Stomach (tissue), 9 donors: Measurements from ENCODE around the gene RNF141. TPM values are rescaled to one million over a fixed set of nuclear protein-coding genes. Genes with fewer than 3 reads are reported as not detected.

Experiments used
- DNase-seq, 2 donors: peaks; one replicate each; pipeline versions ENCODE4 v3.0.0 to v3.0.0-alpha.2; 2013 to 2019
- H3K27ac ChIP-seq, 5 donors: fragments of 200-600 bp in 4 of 5; sonication (generic) in 4 of 5; one replicate each; pipeline ENCODE4 v1.5.1; 2013 to 2019; ENCODE audit warnings: mild to moderate bottlenecking in 1 of 5, moderate library complexity in 1 of 5
- H3K27me3 ChIP-seq, 3 donors: fragments of 200-600 bp; sonication (generic); one replicate each; pipeline ENCODE4 v1.5.1; 2017 to 2019; ENCODE audit warnings: mixed run types in 1 of 3
- H3K36me3 ChIP-seq, 4 donors: fragments of 200-600 bp; sonication (generic); 1 replicate in 3 of 4; 2 replicates in 1 of 4; pipeline ENCODE4 v1.5.1; 2016 to 2019
- H3K4me1 ChIP-seq, 4 donors: fragments of 200-600 bp; sonication (generic); one replicate each; pipeline ENCODE4 v1.5.1; 2016 to 2019
- H3K4me3 ChIP-seq, 4 donors: fragments of 200-600 bp; sonication (generic) in 3 of 4; one replicate each; pipeline ENCODE4 v1.5.1; 2016 to 2019; ENCODE audit warnings: mild to moderate bottlenecking in 1 of 4
- H3K9me3 ChIP-seq, 4 donors: fragments of 200-600 bp; sonication (generic); one replicate each; pipeline ENCODE4 v1.5.1; 2016 to 2019
- CTCF ChIP-seq, 7 experiments: fragments of 450-650 bp in 4 of 7; fragments of 200-600 bp in 3 of 7; sonication (generic) in 3 of 7; IDR thresholded peaks; one replicate each; pipeline ENCODE4 v1.5.1; 2016 to 2019; ENCODE audit warnings: antibody characterized with exemption in 7 of 7, control low read depth in 2 of 7, mild to moderate bottlenecking in 1 of 7
- EP300 ChIP-seq: sonication (generic); formaldehyde crosslinking; IDR thresholded peaks from one replicate; pipeline ENCODE4 v1.6.1; 2017; ENCODE audit warnings: antibody characterized with exemption
- POLR2A ChIP-seq, 4 donors: fragments of 450-650 bp; IDR thresholded peaks; one replicate each; pipeline ENCODE4 v1.6.1; 2016; ENCODE audit warnings: antibody characterized with exemption in 4 of 4, control low read depth in 2 of 4, mild to moderate bottlenecking in 1 of 4, moderate library complexity in 1 of 4
- POLR2AphosphoS5 ChIP-seq, 3 donors: sonication (generic); formaldehyde crosslinking; IDR thresholded peaks; one replicate each; pipeline ENCODE4 v1.6.1; 2016; ENCODE audit warnings: antibody characterized with exemption in 3 of 3
- WGBS, 5 donors: extraction: QIAGEN DNeasy Blood & Tissue Kit in 3 of 5; methylation state at CpG; one replicate each; pipeline versions ENCODE4 v1.1.5 to v1.1.7; 2013 to 2018; 5-methylcytosine and 5-hydroxymethylcytosine counted together
- intact Hi-C: fragments of 100-400 bp; cut with DNase I; formaldehyde crosslinking; loops from one replicate; pipeline ENCODE4 v1.15.1; 2023; ENCODE audit warnings: low total_unique reads
- polyA plus RNA-seq, 3 donors: library from polyadenylated mRNA; stranded (reverse); fragments of 200-250 nt; gene quantifications; one replicate each; pipeline ENCODE4 v1.2.3, GENCODE V29; 2013
- total RNA-seq, 5 donors: library from RNA; depleted of rRNA; stranded (reverse); fragments of >200 nt; gene quantifications; one replicate each; pipeline versions ENCODE4 v1.1.0 to v1.2.3, GENCODE V29; 2014 to 2016
- donor health status: healthy with polysubstance abuse.
- donor health status: Bipolar disorder and iron deficiency.
- donor health status: healthy.

RNF141 gene
- total and polyA plus RNA-seq, 8 donors: 6.4 to 71.2 (median 19.1) TPM

GRCh38 chr11:10524471-10524870 is 16.5 kb downstream of the RNF141 start:
- Histone ChIP-seq H3K27ac (no peak overlapping the region), H3K4me1 (peaks cover 0 to 49% (median 9%) of the 10 kb centered on the region in 4 donors), H3K4me3 (no peak overlapping the region), H3K27me3 (no peaks in the 10 kb centered on the region), H3K9me3 (no peaks in the 10 kb centered on the region), H3K36me3 (peaks cover 14 to 90% (median 86%) of the 10 kb centered on the region in 4 donors)
- peak in 1 of 2 donors; percentile 19 for DNase-seq
- TF ChIP-seq CTCF (IDR thresholded peaks at IDR 0.05): no peak
- TF ChIP-seq POLR2A (IDR thresholded peaks at IDR 0.05): no peak
- TF ChIP-seq EP300: no peak
- TF ChIP-seq POLR2AphosphoS5 (IDR thresholded peaks at IDR 0.05): no peak
- 26 to 42% (median 41%) methylated on average over 1 of the region's 1 CpG for WGBS, 5 donors
- intact Hi-C loops: no loop called here

- Histone ChIP-seq H3K4me1 (peaks cover 0 to 35% (median 5%) of the 10 kb centered on the region in 4 donors), H3K27me3 (no peaks in the 10 kb centered on the region), H3K9me3 (no peaks in the 10 kb centered on the region), H3K36me3 (peaks cover 12 to 87% (median 79%) of the 10 kb centered on the region in 4 donors), H3K27ac (peak overlapping the region in 1 of 5 donors; percentile 9), H3K4me3 (no peak overlapping the region)
- DNase-seq: no peak
- intact Hi-C loops: no loop called here
- 44 to 62% (median 58%) methylated on average over 2 of the region's 2 CpGs for WGBS, 5 donors
- no peak for TF ChIP-seq CTCF (IDR thresholded peaks at IDR 0.05)
- TF ChIP-seq POLR2A (IDR thresholded peaks at IDR 0.05): no peak
- TF ChIP-seq POLR2AphosphoS5 (IDR thresholded peaks at IDR 0.05): no peak
- TF ChIP-seq EP300: no peak
Observed at GRCh38 chr11:10522921-10523320, 18.1 kb downstream of the RNF141 start.

- Histone ChIP-seq H3K9me3 (no peaks in the 10 kb centered on the region), H3K36me3 (peaks cover 12 to 81% (median 74%) of the 10 kb centered on the region in 4 donors), H3K4me1 (peaks cover 0 to 29% (median 4%) of the 10 kb centered on the region in 4 donors), H3K27me3 (no peaks in the 10 kb centered on the region), H3K4me3 (no peak overlapping the region), H3K27ac (peak overlapping the region in 1 of 5 donors; percentile 9)
- WGBS, 5 donors: 53 to 68% (median 66%) methylated on average over 1 of the region's 1 CpG
- intact Hi-C loops: no loop called here
- DNase-seq: no peak
- TF ChIP-seq POLR2A (IDR thresholded peaks at IDR 0.05) (no peak), CTCF (IDR thresholded peaks at IDR 0.05) (no peak), POLR2AphosphoS5 (IDR thresholded peaks at IDR 0.05) (no peak), EP300 (no peak)
Observed at GRCh38 chr11:10522276-10522675, 18.7 kb downstream of the RNF141 start.

- intact Hi-C loops: no loop called here
- 90 to 96% (median 94%) methylated on average over 2 of the region's 2 CpGs for whole genome bisulfite sequencing, 5 donors
Observed at GRCh38 chr11:10520562-10520961, 20.4 kb downstream of the RNF141 start.

More at GRCh38 chr11:10520562-10520961, 20.4 kb downstream of the RNF141 start:
- H3K9me3 ChIP-seq: no peaks in the 10 kb centered on the region
- peaks cover 0 to 22% (median 3%) of the 10 kb centered on the region in 4 donors for H3K4me1 ChIP-seq
- H3K4me3 ChIP-seq: no peak overlapping the region
- H3K27ac ChIP-seq: no peak overlapping the region
- TF ChIP-seq POLR2A (IDR thresholded peaks at IDR 0.05) (no peak), EP300 (no peak), CTCF (IDR thresholded peaks at IDR 0.05) (no peak), POLR2AphosphoS5 (IDR thresholded peaks at IDR 0.05) (no peak)
- peaks cover 12 to 68% (median 65%) of the 10 kb centered on the region in 4 donors for H3K36me3 ChIP-seq
- no peaks in the 10 kb centered on the region for H3K27me3 ChIP-seq
- no peak for DNase-seq
